PFSK-1 (cell line): Measurements from ENCODE around the gene MYL3.

ENCODE experiments used
- FOXP2 ChIP-seq: optimal IDR thresholded peaks from 2 replicates; pipeline ENCODE3; 2011; ENCODE audit warnings: borderline replicate concordance, control low read depth, inconsistent platforms; ENCODE audit not compliant: insufficient read depth; ENCODE audit errors: extremely low read length, extremely low read depth
- POLR2AphosphoS5 ChIP-seq: IDR thresholded peaks from 2 replicates; pipeline ENCODE4 v1.6.1; 2012; ENCODE audit warnings: low read depth, mild to moderate bottlenecking, control low read depth, low read length, moderate library complexity
- SIN3A ChIP-seq: IDR thresholded peaks from 2 replicates; pipeline ENCODE4 v1.6.1; 2012; ENCODE audit warnings: mild to moderate bottlenecking, low read length, moderate library complexity, borderline replicate concordance; ENCODE audit not compliant: insufficient read depth
- TAF1 ChIP-seq: IDR thresholded peaks from 2 replicates; pipeline ENCODE4 v1.6.1; 2012; ENCODE audit warnings: low read length, control low read depth, borderline replicate concordance; ENCODE audit not compliant: insufficient read depth
- TF ChIP-seq, protein P1 (sequence below), 2 experiments: IDR thresholded peaks; 2 replicates each; pipeline versions ENCODE4 v1.6.1 to v1.8.0; 2011 to 2012; ENCODE audit warnings: low read depth in 2 of 2, low read length in 2 of 2, control low read depth in 1 of 2, inconsistent platforms in 1 of 2, mild to moderate bottlenecking in 1 of 2, moderate library complexity in 1 of 2; ENCODE audit not compliant: insufficient read depth in 1 of 2

MYL3 gene

GRCh38 chr3:46831316-46831715, 31.9 kb downstream of the MYL3 start:
- TF ChIP-seq, protein P1, sequence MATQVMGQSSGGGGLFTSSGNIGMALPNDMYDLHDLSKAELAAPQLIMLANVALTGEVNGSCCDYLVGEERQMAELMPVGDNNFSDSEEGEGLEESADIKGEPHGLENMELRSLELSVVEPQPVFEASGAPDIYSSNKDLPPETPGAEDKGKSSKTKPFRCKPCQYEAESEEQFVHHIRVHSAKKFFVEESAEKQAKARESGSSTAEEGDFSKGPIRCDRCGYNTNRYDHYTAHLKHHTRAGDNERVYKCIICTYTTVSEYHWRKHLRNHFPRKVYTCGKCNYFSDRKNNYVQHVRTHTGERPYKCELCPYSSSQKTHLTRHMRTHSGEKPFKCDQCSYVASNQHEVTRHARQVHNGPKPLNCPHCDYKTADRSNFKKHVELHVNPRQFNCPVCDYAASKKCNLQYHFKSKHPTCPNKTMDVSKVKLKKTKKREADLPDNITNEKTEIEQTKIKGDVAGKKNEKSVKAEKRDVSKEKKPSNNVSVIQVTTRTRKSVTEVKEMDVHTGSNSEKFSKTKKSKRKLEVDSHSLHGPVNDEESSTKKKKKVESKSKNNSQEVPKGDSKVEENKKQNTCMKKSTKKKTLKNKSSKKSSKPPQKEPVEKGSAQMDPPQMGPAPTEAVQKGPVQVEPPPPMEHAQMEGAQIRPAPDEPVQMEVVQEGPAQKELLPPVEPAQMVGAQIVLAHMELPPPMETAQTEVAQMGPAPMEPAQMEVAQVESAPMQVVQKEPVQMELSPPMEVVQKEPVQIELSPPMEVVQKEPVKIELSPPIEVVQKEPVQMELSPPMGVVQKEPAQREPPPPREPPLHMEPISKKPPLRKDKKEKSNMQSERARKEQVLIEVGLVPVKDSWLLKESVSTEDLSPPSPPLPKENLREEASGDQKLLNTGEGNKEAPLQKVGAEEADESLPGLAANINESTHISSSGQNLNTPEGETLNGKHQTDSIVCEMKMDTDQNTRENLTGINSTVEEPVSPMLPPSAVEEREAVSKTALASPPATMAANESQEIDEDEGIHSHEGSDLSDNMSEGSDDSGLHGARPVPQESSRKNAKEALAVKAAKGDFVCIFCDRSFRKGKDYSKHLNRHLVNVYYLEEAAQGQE (IDR thresholded peaks at IDR 0.05; ENCODE audit: insufficient read depth in 1 of 2, low read depth in 2 of 2, low read length in 2 of 2) = no peak
- TF ChIP-seq FOXP2 (no peak), TAF1 (no peak), POLR2AphosphoS5 (no peak), SIN3A (no peak)

GRCh38 chr3:46830801-46831200, 32.4 kb downstream of the MYL3 start:
- TF ChIP-seq FOXP2 (no peak), POLR2AphosphoS5 (no peak), TAF1 (no peak), SIN3A (no peak)
- TF ChIP-seq, protein P1 (IDR thresholded peaks at IDR 0.05; ENCODE audit: insufficient read depth in 1 of 2, low read depth in 2 of 2, low read length in 2 of 2) = no peak

GRCh38 chr3:46829699-46830208, 33.5 kb downstream of the MYL3 start:
- TF ChIP-seq, protein P1 (IDR thresholded peaks at IDR 0.05; ENCODE audit: insufficient read depth in 1 of 2, low read depth in 2 of 2, low read length in 2 of 2) = no peak
- TF ChIP-seq TAF1 (no peak), POLR2AphosphoS5 (no peak), SIN3A (no peak)

- TF ChIP-seq TAF1 = no peak
- no peak for TF ChIP-seq SIN3A
- TF ChIP-seq, protein P1 (IDR thresholded peaks at IDR 0.05; ENCODE audit: insufficient read depth in 1 of 2, low read depth in 2 of 2, low read length in 2 of 2) = no peak
- no peak for TF ChIP-seq FOXP2
- no peak for TF ChIP-seq POLR2AphosphoS5
Measured at GRCh38 chr3:46825450-46825849, 37.8 kb downstream of the MYL3 start.
